GM23338 (cell line): ENCODE results near the gene TPX2. TPM values are rescaled to one million over a fixed set of nuclear protein-coding genes. Genes with fewer than 3 reads are reported as not detected.

Source experiments
- ATAC-seq: fragments of 200-7000 bp; cut with Tn5 transposase; 3 replicates; pipeline ENCODE4 v1.9.1; 2020
- DNase-seq: peaks from one replicate; pipeline ENCODE4 v3.0.0-alpha.2; 2015; ENCODE audit warnings: low spot score
- H2AFZ ChIP-seq: fragments of 200-600 bp; sonication (generic); 2 replicates; pipeline ENCODE4 v1.8.0; 2016; ENCODE audit warnings: antibody characterized with exemption, mild to moderate bottlenecking, moderate library complexity
- H3F3A ChIP-seq: fragments of 200-600 bp; sonication (generic); replicated peaks from 2 replicates; pipeline ENCODE4 v1.8.0; 2017; ENCODE audit warnings: antibody characterized with exemption, mixed run types, low read depth
- H3K27ac ChIP-seq: fragments of 200-600 bp; sonication (generic); 2 replicates; pipeline ENCODE4 v1.6.1; 2016; ENCODE audit warnings: low read depth
- H3K27me3 ChIP-seq: fragments of 200-600 bp; sonication (generic); 2 replicates; pipeline ENCODE4 v1.8.0; 2016; ENCODE audit warnings: mild to moderate bottlenecking, mixed run types, moderate library complexity; ENCODE audit not compliant: insufficient read depth
- H3K36me3 ChIP-seq: fragments of 200-600 bp; sonication (generic); 2 replicates; pipeline ENCODE4 v1.8.0; 2016; ENCODE audit warnings: mild to moderate bottlenecking; ENCODE audit not compliant: insufficient read depth
- H3K4me1 ChIP-seq: fragments of 200-600 bp; sonication (generic); 2 replicates; pipeline ENCODE4 v1.8.0; 2016; ENCODE audit warnings: mild to moderate bottlenecking, moderate library complexity; ENCODE audit not compliant: insufficient read depth
- H3K4me2 ChIP-seq: fragments of 200-600 bp; sonication (generic); 2 replicates; pipeline ENCODE4 v1.7.1; 2017; ENCODE audit warnings: mixed run types
- H3K4me3 ChIP-seq: fragments of 200-600 bp; sonication (generic); 2 replicates; pipeline ENCODE4 v1.6.1; 2016; ENCODE audit warnings: mixed run types
- H3K79me2 ChIP-seq: fragments of 200-600 bp; sonication (generic); replicated peaks from 2 replicates; pipeline ENCODE4 v1.8.0; 2017; ENCODE audit warnings: mild to moderate bottlenecking; ENCODE audit not compliant: insufficient read depth
- H3K9me2 ChIP-seq: fragments of 200-600 bp; sonication (generic); 2 replicates; pipeline ENCODE4 v1.8.0; 2017; ENCODE audit not compliant: insufficient read depth
- H4K20me1 ChIP-seq: fragments of 200-600 bp; sonication (generic); replicated peaks from 2 replicates; pipeline ENCODE4 v1.8.0; 2017; ENCODE audit warnings: mild to moderate bottlenecking; ENCODE audit not compliant: insufficient read depth
- H3K27ac Mint-ChIP-seq: 2 replicates; pipeline ENCODE4 v1.8.0; 2020; ENCODE audit warnings: inconsistent platforms, mild to moderate bottlenecking, moderate library complexity, mixed read lengths
- H3K27me3 Mint-ChIP-seq: 3 replicates; pipeline ENCODE4 v1.8.0; 2022; ENCODE audit warnings: low read depth, mild to moderate bottlenecking, moderate library complexity, mixed read lengths, inconsistent platforms; ENCODE audit not compliant: insufficient read depth, poor library complexity
- H3K36me3 Mint-ChIP-seq: 3 replicates; pipeline ENCODE4 v1.8.0; 2021; ENCODE audit warnings: low read depth, mild to moderate bottlenecking, inconsistent platforms, moderate library complexity, mixed read lengths
- H3K4me1 Mint-ChIP-seq: 3 replicates; pipeline ENCODE4 v1.8.0; 2020; ENCODE audit warnings: mild to moderate bottlenecking, inconsistent platforms, mixed read lengths
- H3K4me3 Mint-ChIP-seq: 3 replicates; pipeline ENCODE4 v1.8.0; 2021; ENCODE audit warnings: moderate library complexity, mild to moderate bottlenecking, inconsistent platforms, mixed read lengths
- H3K9me3 Mint-ChIP-seq: 3 replicates; pipeline ENCODE4 v1.8.0; 2020; ENCODE audit warnings: moderate library complexity, mild to moderate bottlenecking, inconsistent platforms, mixed read lengths
- CREB1 ChIP-seq: fragments of 250-450 bp; sonication (Bioruptor Pico); IDR thresholded peaks from 2 replicates; pipeline ENCODE4 v1.5.0; 2020; ENCODE audit warnings: low read depth, mild to moderate bottlenecking, moderate library complexity
- ETS1 ChIP-seq: IDR thresholded peaks from 2 replicates; pipeline ENCODE4 v1.6.1; 2016; ENCODE audit warnings: antibody characterized with exemption
- EZH2 ChIP-seq: fragments of 200-600 bp; sonication (generic); IDR thresholded peaks from one replicate; pipeline ENCODE4 v1.8.0; 2017; ENCODE audit warnings: antibody characterized with exemption, mild to moderate bottlenecking, low read depth; ENCODE audit not compliant: unreplicated experiment
- EZH2phosphoT487 ChIP-seq: fragments of 200-600 bp; sonication (generic); IDR thresholded peaks from one replicate; pipeline ENCODE4 v1.8.1; 2018; ENCODE audit warnings: antibody characterized with exemption; ENCODE audit not compliant: unreplicated experiment
- JUNB ChIP-seq: IDR thresholded peaks from one replicate; pipeline ENCODE4 v1.6.1; 2016; ENCODE audit warnings: antibody characterized with exemption; ENCODE audit not compliant: unreplicated experiment
- NANOG ChIP-seq: IDR thresholded peaks from 2 replicates; pipeline ENCODE4 v1.6.1; 2016; ENCODE audit warnings: antibody characterized with exemption, borderline replicate concordance
- POLR2AphosphoS5 ChIP-seq: IDR thresholded peaks from 2 replicates; pipeline ENCODE4 v1.6.1; 2016; ENCODE audit warnings: antibody characterized with exemption, low read depth
- REST ChIP-seq: IDR thresholded peaks from one replicate; pipeline ENCODE4 v1.6.1; 2018; ENCODE audit warnings: antibody characterized with exemption; ENCODE audit not compliant: unreplicated experiment
- STAT1 ChIP-seq: IDR thresholded peaks from one replicate; pipeline ENCODE4 v1.6.1; 2016; ENCODE audit warnings: antibody characterized with exemption; ENCODE audit not compliant: unreplicated experiment
- ZNF114 ChIP-seq: fragments of 250-450 bp; sonication (Bioruptor Pico); IDR thresholded peaks from 2 replicates; pipeline ENCODE4 v1.5.0; 2020; ENCODE audit warnings: mild to moderate bottlenecking, moderate library complexity
- ZNF331 ChIP-seq: fragments of 250-450 bp; sonication (Bioruptor Pico); IDR thresholded peaks from 2 replicates; pipeline ENCODE4 v1.5.0; 2020; ENCODE audit warnings: low read depth, mild to moderate bottlenecking, moderate library complexity
- ZNF462 ChIP-seq: fragments of 250-450 bp; sonication (Bioruptor Pico); IDR thresholded peaks from 2 replicates; pipeline ENCODE4 v1.5.0; 2020; ENCODE audit warnings: mild to moderate bottlenecking, moderate library complexity
- polyA plus RNA-seq: library from polyadenylated mRNA; unstranded; fragments of >200 nt; fragmentation: Nextera tagmentation; extraction: Ambion mirVana; gene quantifications from 2 replicates; pipeline ENCODE4 v1.2.1, GENCODE V29; 2016
- total RNA-seq: library from RNA; depleted of rRNA; stranded (reverse); fragments of >200 nt; shearing (Covaris generic); gene quantifications from 2 replicates; pipeline ENCODE4 v1.2.3, GENCODE V29; 2014
- TF ChIP-seq, protein P1 (sequence below), 2 experiments: fragments of 200-600 bp in 1 of 2; sonication (generic) in 1 of 2; conservative IDR thresholded peaks; 2 replicates each; pipeline versions ENCODE4 v1.5.1 to v1.6.1; 2016 to 2017; ENCODE audit warnings: antibody characterized with exemption in 2 of 2, low read depth in 2 of 2, mild to moderate bottlenecking in 2 of 2, moderate library complexity in 1 of 2

Gene TPX2
- total and polyA plus RNA-seq, 2 experiments from 2014 or later, result 101 to 159 TPM

DNA sequence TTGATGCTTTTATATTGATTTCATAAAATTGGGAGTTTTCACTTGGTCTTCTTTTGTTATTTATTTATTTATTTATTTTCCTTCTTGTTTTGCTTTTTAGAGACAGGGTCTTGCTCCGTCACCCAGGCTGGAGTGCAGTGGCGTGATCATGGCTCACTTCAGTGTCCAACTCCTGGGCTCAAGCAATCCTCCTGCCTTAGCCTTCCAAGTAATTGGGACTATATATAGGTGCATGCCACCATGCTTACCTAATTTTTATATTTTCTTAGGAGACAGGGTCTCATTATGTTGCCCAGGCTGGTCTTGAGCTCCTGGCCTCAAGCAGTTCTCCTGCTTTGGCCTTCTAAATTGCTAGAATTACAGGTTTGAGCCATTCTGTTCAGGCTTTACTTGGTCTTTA lies 41.7 kb downstream of the TPX2 start:
- H3K79me2 ChIP-seq, result no peaks in the 10 kb centered on the region

More for the DNA sequence above, 41.7 kb downstream of the TPX2 start:
- H3K9me3 Mint-ChIP-seq, result no peaks in the 10 kb centered on the region
- H4K20me1 ChIP-seq, result peaks cover 27% of the 10 kb centered on the region
- no peaks in the 10 kb centered on the region for H3K27me3 ChIP-seq
- H2AFZ ChIP-seq, result no peak overlapping the region
- TF ChIP-seq ZNF462 (CRISPR knock-in tag) (no peak), POLR2AphosphoS5 (no peak), CREB1 (CRISPR knock-in tag) (no peak), ZNF331 (CRISPR knock-in tag) (no peak), EZH2phosphoT487 (no peak), ETS1 (no peak), ZNF114 (CRISPR knock-in tag) (no peak), JUNB (no peak), REST (no peak), STAT1 (no peak), EZH2 (no peak), NANOG (no peak)
- TF ChIP-seq, protein P1, sequence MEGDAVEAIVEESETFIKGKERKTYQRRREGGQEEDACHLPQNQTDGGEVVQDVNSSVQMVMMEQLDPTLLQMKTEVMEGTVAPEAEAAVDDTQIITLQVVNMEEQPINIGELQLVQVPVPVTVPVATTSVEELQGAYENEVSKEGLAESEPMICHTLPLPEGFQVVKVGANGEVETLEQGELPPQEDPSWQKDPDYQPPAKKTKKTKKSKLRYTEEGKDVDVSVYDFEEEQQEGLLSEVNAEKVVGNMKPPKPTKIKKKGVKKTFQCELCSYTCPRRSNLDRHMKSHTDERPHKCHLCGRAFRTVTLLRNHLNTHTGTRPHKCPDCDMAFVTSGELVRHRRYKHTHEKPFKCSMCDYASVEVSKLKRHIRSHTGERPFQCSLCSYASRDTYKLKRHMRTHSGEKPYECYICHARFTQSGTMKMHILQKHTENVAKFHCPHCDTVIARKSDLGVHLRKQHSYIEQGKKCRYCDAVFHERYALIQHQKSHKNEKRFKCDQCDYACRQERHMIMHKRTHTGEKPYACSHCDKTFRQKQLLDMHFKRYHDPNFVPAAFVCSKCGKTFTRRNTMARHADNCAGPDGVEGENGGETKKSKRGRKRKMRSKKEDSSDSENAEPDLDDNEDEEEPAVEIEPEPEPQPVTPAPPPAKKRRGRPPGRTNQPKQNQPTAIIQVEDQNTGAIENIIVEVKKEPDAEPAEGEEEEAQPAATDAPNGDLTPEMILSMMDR (conservative IDR thresholded peaks at IDR 0.05; ENCODE audit: low read depth in 2 of 2), result no peak
- H3K4me1 ChIP-seq, result peaks cover 19% of the 10 kb centered on the region
- no peak overlapping the region for H3K4me3 Mint-ChIP-seq
- peaks cover under 1% of the 10 kb centered on the region for H3K27me3 Mint-ChIP-seq
- no peak overlapping the region for H3K27ac Mint-ChIP-seq
- ATAC-seq, result no peak
- H3K9me2 ChIP-seq, result no peaks in the 10 kb centered on the region
- no peak overlapping the region for H3K4me2 ChIP-seq
- no peak overlapping the region for H3K4me3 ChIP-seq
- peaks cover 19% of the 10 kb centered on the region for H3K4me1 Mint-ChIP-seq
- no peak overlapping the region for H3K27ac ChIP-seq
- no peak for DNase-seq
- peaks cover 15% of the 10 kb centered on the region; the same call in 1 of the 2 replicates for H3F3A ChIP-seq
- H3K36me3 ChIP-seq, result peaks cover 87% of the 10 kb centered on the region
- peaks cover 85% of the 10 kb centered on the region for H3K36me3 Mint-ChIP-seq
